HG03558 (cell line): ENCODE results near the gene AGER.
"Not testable (repeated sequence)": the region's sequence is repeated elsewhere in the genome, so short reads cannot be mapped to it uniquely, and the experiment has no call there.

Experiments
- ATAC-seq: cut with Tn5 transposase; IDR thresholded peaks from one replicate; pipeline ENCODE4 v1.9.1; 2021; ENCODE audit warnings: moderate number of reproducible peaks; ENCODE audit not compliant: unreplicated experiment; ENCODE audit errors: extremely low read depth

Gene AGER

DNA sequence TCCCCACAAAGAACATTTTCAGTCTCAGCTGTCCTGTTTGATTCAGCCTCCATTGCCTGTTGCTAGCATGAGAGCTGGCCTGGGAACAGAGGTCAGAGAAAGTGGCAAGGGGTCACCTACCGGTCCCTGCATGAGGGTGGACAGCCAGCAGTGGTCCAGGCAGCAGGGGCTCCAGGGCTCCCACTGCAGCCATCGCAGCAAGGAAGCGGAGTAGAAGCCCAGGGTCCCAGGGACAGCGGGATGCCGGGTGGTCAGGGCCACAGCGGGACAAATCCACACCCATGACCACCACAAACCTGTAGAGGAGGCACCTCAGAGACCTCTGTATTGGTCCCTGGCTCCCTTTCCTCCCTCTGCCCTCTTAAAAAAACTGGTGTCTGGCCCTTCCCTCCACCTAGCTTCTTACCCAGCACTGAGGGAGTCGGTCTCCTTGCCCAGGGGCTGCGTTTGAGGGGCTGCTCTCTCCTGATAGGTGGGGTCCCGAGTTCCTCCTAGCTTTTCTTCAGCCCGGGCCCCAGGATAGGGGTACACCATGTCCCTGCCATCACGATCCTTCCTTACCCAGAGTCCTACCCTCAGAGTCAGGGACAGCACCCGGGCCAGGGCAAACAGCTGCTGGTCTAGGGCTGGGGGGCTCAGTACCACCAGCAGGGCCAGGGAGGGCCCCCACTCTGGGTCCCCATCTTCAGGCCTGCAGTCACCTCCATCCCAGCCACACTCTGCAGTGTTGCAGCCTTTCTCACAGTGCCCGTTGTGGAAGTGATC lies 16.8 kb upstream of the AGER start:
- no peak for ATAC-seq

DNA sequence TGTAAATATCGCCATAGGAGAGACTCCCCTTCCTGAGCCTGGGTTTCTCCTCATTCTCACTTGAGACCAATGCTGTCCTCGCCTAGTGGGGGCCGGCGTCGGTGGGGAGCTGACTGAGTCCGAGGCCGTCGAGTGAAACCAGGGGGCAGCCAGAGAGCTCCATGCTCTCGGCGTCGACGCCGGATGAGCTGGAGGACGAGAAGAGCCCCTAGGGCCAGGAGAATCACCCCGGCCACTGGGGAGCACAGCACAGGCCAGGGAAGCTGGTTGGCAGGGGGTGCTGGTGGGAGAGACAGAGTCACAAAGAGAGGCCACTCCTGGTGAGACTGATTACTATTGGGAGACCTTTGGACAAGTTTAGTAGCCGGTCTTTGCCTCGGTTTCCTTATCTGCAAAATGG lies 14.8 kb upstream of the AGER start:
- no peak for ATAC-seq

DNA sequence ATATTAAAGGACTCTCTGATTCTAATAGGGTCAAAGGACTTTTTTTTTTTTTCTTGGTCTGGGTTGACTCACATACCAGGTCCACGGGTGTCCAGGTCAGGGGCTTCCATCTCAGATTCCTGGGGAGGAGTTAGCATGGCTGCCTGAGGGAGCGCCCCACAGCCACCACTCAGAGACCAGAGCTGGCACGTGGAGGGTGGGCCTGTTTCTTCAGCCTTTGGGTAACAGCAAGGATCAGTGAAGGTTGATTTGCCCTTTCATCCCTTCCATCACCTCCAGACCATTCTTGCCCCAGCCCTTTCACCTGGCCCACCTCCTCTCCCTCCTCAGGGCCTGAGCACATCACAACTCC lies 14.3 kb upstream of the AGER start:
- ATAC-seq, result no peak

DNA sequence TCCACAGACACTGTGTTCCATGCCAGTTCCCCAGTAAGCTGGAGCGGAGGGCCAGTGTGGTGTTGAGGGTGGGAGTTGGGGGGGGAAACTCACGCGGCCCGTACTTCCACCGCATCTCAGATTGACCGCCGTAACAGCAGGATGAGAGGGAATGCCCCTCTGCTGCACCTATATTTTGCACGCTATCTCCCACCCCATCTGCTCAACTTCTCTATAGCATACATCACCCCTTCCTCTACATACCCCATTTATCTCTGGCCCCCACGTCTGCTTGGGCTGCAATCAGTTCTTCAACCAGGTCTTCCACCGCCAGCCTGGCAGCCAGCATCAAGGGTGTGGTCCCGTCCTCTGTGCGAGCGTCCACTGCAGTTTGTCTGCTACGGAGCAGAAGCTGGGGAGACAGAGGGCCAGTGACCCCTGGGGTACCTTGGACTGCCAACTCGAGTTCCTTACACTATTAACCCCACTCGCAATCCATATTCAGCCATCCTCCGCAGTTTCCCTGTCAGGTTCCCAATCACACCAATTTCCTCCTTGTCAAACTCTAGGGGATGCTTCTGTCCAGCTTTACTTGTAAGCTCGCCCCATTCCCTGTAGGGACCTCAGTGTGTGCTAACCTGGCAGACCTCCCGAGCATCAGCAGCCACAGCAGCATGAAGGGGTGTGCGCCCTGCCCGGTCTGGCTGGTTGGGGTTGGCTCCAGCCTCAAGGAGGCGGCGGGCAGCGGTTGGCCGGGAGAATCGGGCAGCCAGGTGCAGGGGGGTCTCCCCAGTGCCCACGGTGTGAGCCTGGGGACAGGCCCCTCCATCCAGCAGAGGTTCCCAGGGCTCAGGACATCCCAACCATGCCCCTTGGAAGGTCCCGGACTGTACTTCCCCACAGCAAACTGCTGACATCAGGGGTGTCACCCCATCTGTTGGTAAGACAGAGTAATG lies 12.9 kb upstream of the AGER start:
- ATAC-seq, result no peak

DNA sequence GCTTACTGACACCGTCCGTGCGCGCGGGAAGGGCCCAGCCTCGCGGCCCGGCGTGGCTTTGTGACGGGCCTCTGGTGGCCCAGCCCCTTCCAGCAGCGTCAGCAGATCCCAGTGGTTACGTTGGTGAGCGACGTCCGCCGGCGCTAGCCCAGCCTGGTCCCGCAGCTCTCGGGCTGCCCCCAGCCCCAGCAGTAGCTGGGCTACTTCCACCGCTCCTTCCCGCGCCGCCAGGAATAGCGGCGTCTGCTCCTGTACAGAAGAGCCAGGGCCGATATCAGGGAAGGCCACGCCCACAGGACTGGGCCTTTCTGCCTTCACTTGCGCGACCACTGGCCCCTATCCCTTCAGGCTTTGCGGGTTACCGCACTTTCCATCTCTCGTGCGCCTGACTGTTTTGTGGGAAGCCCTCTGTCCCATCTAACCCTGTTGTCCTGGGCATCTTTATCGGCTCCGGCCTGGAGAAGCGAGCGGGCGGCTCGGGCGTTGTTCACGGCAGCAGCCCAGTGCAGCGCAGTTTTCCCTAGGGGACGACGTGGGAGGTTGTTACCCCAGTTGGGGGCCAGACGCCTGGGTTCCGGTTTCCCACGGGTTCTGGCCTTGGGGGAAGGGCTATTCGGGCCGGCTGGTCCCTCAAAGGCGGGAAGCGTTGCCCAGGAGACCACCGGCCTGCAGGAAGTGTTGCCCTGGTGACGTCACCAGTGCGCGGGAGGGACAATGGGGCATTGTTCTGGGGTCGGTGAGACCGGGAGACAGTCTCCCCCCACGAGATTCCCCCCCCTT lies 12.0 kb upstream of the AGER start:
- ATAC-seq, result peak; percentile 60

DNA sequence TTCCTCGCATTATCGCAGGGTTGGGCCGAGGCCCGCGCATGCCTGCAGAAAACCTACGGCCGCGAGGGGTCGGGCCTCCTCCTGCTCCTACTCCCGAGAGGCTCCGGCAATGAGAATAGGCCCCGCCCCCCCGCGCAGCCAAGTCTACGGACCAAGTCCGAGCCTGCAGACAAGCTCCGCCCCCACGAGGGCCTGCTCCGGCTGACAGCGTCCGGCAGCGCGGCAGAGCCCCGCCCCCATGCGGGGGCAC lies 11.5 kb upstream of the AGER start:
- no peak for ATAC-seq

DNA sequence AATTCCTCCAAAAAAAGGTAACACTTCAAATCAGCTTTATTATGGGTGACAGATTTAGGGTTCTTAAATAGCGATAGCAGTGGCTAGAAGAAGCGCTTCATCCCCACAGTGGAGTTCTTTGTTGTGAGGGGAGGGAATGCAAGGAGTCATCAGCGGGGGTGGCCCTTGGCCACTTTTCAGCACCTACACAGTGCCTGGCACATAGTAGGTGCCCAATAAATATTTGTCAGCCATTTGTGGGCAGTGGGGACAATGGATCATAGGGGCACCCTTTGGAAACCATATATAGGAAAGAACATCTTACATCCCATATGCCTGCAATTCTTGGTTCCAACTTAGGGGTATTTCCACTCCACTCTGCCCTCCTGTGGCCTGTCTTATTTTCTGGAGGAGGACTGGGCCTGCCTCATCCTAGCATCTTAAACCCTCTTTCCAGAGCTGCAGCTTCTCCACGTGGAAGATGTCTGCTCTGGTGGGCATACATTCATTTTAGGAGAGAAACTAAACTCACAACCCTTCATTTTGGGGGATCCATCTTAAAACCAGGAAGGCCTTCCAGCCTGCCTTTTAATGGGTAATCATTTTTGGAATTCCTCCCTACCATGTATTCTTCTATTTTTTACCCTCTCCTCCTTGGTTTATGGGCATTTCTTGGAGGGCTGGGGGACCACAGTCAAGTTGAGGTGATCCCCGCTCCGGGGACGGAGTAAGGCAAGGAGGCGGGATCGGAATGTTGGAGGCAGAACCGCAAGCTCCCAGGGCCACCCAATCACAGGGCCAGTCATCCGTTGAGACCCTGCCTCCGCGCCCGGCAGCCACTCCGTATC lies 11.0 kb upstream of the AGER start:
- peak; percentile 54 for ATAC-seq

DNA sequence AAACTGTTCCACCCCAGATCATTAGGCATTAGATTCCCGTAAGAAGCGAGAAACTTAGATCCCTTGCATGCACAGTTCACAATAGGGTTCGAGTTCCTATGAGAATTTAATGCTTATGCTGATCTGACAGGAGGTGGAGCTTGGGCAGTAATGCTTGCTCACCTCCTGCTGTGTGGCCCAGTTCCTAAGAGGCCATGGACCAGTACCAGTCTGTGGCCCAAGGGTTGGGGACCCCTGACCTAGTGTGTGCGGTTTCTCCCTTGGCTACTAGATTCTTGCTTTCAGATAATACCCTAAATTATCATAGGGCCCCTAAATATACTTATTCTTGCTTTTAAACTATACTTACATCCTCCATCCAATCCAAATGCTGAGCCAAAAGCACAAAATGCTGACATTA lies 10.3 kb upstream of the AGER start:
- ATAC-seq, result no peak

DNA sequence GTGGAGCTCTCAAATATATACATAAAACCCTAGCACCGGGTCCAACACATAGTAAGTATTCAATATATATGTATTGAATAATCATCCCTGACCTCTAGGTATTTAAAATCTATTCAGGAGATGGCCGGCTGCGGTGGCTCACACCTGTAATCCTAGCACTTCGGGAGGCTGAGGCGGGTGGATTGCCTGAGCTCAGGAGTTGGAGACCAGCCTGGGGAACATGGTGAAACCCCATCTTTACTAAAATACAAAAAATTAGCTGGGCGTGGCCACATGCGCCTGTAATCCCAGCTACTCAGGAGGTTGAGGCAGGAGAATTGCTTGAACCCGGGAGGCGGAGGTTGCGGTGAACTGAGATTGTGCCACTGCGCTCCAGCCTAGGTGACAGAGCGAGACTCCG lies 9.0 kb upstream of the AGER start:
- not testable (repeated sequence) for ATAC-seq

DNA sequence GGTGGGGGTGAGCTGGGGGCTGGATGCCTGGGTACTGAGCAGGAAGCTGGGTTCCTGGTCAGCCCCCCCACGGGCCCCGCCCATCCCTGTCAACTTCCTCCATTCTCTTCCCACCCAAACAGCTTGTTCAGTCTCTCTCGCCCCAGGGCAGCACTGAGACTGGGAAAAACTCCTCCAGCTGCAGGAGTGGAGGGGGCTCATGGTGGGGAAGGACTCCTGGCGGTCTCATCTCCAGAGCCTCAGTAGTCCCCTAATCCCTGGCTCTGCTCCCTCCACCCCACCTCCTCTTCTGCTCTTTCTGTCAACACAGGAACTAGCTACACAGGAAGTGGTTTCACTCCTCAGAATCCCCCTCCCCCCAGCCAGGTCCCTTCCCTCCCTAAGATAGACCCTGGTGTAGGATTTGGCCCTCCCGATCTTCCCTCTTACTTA lies 8.6 kb upstream of the AGER start, which contains the start of gene GPSM3:
GPSM3 (minus strand) TSS at position 36 of the 432 bp plus-strand sequence. CDS start 130 bp downstream, outside the sequence.
- ATAC-seq, result no peak

DNA sequence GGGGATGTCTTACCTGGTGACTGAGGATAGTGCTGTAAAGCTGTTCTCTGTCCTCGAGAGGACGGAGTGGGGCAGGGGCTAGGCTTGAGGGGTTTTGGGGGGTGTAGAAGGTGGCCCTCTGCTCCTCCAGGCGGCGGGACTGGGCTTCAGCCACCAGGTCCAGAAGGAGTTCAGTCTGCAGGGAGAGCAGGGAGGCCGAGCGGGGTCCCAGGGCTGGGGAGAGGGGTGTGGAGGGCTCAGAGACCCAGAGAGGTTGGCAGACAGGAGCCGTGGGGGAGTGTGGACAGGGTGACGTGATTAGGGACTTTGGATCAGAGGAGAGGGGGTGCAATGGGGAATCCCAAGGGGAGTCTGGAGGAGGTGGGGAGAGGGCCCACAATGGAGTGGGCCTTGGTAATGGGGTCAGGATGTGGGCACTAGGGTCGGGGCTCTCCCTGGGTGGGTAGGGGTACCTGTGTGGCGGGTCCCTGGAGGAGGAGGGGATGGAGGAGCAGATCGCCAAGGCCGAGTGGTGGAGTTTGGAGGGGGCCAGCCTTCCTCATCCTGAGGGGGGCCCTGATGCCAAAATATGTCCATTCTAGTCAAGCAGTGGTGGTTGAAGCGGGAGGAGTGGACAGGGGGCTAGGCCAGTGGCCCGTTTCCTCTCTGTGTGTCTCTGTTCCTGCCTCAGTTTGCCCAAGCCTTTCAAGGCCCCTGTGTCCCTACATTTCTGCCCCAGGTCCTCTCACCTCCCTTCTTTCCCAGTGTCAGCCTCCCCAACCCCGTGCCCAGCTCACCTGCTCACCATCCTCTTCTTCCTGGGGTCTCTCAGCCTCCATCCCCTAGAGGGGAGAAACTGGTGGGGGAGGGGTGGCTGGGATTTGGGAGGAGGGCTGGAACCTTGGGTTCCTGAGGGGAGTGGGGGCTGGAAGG lies 7.9 kb upstream of the AGER start:
- no peak for ATAC-seq

DNA sequence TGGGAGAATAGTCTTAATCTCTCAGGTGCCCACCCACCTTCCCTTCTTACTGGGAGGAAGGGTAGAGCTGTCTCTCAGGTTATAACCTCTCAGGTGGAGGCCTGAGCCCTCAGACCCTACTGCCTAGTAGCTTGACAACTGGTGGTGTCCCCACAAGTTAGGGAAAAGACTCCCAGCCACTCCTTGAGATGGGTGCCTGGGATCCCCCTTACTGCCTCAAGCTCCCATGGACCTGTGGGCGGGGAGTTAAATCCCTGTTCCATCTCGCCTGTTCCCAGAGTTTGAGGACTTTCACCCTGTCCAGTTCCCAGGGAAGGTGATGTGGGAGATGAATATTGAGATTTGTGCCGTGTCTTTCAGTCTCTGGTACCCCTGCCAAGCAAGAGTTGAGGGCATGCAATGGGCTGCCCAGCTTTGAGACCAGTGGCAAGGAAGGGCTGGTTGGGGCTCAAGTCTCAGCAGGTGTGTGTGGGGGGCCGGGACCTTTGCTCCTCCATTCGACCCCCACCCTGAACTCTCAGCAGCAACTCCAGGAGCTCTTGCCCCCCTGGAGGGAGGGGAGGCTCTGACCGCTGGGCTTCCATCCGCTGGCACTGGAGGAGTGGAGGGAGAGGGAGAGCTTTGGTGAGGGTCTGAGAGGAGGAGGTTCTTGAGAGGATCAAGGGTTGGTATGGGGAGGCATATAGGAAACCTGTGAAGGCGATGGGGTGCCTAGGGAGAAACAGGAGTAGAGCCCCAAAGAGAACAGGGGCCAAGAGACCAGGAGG lies 7.0 kb upstream of the AGER start:
- ATAC-seq, result no peak

DNA sequence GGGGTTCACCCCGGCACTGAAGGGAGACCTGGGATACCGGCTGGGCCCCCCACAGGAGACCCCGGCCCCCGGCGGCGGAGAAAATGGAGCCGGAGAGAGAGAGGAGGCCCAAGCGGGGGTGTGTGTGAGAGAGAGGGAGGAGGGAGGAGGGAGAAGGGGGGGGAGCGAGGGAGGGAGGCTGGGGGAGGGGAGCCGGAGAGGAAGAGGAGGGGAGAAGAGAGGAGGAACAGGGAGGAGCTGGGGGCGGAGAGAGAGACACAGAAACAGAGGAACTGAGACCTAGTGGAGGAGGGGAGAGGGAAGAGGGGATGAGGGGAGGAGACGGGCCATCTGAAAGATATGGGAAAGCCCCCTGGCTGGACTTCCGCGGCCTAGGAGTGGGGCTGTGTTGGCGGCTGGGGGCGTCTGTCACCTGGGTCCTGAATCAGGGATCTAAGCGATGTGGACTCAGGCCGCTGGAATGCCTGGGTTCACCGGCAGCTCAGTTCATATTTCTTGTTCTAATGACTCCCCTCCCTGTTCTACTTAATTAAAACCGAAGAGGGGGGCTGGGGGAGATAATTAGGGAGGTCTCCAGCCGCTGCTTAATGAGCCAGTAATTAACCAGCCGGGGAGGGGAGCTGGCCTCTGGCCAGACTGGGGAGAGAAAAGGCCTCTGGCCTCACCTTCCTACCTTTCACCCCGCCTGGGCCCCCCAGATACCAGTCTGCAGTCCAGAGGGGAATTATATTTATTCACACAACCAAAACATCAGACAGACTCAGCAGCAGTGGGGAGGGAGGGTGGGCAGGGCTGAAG lies 6.2 kb upstream of the AGER start, which contains the start of gene PBX2:
PBX2 (minus strand) TSS at position 149 of the 798 bp plus-strand sequence. CDS start 287 bp downstream, outside the sequence.
- ATAC-seq, result no peak

DNA sequence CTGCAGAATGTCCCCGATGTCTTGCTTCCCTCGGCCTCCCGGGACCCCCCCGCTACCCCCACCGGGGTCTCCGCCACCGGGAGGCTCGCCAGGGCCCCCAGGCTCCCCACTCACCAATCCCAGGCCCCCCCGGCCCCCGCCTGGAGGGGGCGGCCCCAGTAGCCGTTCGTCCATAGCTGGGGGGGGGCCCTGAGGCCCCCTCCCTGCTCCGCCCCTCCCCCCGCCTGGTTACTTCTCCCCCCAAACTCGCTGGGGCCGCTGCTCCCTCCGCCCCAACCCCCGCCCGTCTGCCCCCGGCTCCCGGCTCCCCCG lies 5.6 kb upstream of the AGER start:
- no peak for ATAC-seq

DNA sequence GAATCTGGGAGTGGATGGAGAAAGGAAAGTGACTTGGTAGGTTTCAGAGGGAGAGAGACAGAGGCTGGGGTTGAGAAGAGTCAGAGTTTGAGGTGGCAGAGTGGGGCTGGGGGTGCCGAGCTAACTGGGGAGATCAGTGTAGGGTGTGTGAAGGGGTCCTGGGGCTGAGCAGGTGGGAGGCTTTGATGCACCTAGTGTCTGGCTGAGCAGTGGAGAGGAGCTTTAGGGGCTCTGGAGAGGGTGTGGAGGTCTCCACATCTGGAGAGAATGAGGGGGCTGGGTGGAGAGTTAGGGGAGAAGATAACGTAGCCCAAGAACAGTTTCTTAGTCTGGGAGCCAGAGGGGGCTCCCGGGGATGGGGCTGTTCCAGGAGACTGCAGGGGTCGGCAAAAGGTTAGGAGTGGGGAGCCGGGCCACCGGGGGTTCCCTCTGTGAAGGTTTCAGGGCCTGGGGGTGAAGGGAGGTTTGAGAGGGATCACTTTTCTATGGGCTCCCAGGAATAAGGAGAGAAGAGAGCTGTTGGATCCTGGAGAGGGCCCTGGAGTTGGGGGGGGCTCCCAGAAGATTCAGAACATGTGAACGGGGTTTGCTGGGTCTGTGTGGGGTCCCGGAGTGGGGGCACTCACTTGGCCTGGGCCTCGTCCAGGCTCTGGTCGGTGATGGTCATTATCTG lies 5.2 kb upstream of the AGER start:
- no peak for ATAC-seq

DNA sequence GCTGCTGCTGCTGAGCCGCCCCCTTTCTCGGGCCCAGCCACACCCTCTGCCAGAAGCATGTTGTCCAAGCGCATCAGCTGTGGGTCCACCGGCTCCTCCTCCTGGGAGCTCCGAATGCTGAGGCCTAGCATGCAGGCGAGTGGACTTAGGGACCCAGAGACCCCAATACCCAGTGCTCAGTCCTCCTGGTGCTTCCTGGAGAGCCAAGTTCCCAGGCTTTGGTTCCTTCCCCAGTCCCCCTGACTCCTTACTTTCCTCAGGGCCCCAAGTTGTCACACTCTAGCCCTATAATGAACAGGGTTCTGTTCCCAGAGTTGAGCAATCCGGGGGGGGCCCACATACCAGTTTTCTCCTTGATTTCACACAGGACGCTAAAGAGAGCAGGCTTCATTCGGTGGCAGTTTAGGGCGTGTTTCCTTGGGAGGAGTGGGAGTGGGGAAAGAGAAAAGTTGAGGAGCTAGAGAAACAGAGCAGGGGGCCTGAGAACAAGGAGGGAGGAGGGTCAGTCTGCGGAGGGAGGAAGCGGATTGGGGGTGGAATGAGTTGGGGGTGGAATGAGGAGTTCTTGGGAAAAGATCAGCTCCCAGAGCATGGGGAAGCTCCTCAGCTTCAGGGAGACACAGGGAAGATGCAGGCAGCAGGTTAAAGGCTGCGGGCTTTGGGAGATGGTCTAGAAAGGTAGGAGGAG lies 4.5 kb upstream of the AGER start:
- no peak for ATAC-seq
